Cardiac atrium fibroblast (primary cell): ENCODE measurements around the gene AFF4. TPM values are rescaled to one million over a fixed set of nuclear protein-coding genes. Genes with fewer than 3 reads are reported as not detected.

ENCODE experiments used
- total RNA-seq: library from RNA; depleted of rRNA; stranded (reverse); fragments of >200 nt; gene quantifications from 2 replicates; pipeline ENCODE4 v1.2.3, GENCODE V29; 2015

The AFF4 gene, protein sequence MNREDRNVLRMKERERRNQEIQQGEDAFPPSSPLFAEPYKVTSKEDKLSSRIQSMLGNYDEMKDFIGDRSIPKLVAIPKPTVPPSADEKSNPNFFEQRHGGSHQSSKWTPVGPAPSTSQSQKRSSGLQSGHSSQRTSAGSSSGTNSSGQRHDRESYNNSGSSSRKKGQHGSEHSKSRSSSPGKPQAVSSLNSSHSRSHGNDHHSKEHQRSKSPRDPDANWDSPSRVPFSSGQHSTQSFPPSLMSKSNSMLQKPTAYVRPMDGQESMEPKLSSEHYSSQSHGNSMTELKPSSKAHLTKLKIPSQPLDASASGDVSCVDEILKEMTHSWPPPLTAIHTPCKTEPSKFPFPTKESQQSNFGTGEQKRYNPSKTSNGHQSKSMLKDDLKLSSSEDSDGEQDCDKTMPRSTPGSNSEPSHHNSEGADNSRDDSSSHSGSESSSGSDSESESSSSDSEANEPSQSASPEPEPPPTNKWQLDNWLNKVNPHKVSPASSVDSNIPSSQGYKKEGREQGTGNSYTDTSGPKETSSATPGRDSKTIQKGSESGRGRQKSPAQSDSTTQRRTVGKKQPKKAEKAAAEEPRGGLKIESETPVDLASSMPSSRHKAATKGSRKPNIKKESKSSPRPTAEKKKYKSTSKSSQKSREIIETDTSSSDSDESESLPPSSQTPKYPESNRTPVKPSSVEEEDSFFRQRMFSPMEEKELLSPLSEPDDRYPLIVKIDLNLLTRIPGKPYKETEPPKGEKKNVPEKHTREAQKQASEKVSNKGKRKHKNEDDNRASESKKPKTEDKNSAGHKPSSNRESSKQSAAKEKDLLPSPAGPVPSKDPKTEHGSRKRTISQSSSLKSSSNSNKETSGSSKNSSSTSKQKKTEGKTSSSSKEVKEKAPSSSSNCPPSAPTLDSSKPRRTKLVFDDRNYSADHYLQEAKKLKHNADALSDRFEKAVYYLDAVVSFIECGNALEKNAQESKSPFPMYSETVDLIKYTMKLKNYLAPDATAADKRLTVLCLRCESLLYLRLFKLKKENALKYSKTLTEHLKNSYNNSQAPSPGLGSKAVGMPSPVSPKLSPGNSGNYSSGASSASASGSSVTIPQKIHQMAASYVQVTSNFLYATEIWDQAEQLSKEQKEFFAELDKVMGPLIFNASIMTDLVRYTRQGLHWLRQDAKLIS
- 28.3 and 47.8 TPM in 2 replicates for total RNA-seq

DNA sequence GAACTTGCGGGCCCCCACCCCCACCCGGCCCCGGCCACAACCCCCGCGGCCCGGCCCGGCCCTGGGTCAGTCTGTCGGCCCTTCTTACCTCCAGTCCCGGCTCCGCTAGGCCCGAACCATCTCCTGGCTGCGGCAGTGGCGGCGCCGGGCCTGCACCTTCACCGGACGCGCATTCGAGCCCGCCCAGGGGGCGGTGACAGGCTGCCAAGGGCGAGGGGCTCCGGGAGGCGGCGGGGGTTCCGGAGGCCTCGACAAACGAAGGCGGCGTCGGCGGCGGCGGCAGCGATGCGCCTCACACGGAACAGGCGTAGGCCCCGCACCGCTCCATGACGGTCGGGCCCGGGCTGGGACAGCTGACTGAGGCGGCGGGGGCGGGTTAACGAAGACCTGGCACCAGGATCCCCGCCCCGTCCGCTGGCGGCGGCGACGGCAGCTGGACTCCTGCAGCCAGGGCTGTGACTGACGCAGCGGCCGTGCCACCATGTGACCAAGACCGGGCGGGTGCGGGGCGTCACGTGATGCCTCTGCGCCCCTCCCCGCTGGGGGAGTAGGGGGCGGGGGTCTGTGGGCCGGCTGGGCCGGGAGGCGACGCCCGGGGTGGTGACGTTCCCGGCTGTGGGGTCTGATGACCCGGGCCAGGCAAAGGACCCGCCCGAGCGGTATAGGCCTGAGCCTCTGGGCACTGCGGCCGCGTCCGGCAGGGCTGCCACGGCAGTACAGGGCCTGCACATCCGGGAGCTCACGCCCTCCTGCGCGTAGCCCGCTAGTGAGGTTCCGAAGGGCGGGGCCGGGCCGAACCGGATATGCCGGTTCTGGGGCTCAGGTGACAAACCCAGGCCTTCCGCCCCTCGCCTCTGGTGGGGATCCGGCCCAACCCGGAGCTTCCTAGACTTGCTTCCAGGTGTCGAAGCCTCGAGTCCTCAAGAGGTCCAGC lies at the start of gene AFF4:
Gene AFF4, minus strand, starts transcription at position 464 of the 934 bp plus-strand sequence. CDS start 26,445 bp downstream, outside the sequence.

DNA sequence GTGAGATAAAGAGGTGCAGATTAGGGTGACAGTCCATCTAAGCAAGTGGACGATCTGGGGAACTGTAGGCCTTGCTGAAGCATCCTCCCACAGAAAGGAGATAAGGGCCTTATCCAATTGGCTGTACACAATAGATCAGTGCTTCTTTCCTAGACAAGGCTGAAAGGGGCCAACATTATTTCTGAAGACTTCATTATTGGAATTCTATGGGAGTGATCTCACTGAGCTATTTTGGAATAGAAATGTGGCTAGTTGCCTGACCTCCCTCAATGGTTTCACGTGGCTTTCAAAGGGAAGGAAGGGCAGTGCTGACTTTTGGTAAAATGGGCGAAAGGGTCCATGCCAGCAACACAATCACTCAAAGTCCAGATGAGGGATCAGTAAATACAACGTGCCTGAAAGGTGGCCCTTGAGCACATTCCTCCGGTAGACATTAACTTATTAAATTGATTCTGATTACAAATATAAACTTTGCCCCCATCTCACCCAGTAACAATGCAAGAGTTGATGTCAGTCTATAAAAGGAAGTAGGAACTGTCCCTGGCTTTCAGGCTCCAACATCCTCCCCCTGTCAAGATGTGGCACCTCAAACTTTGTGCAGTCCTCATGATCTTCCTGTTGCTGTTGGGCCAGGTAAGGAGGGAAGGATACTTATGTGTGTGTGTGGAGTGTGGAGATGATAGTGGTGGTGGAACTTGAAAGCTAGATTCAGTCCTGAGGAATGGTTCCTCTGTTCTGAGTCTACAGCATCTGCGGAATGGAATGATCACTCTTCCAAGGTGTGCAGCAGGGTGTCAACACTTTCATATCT lies 90.1 kb downstream of the AFF4 start, which contains the start of gene LEAP2:
Gene LEAP2, plus strand, starts transcription at position 550 of the 811 bp plus-strand sequence. Its CDS starts 27 bp downstream, at position 577.

DNA sequence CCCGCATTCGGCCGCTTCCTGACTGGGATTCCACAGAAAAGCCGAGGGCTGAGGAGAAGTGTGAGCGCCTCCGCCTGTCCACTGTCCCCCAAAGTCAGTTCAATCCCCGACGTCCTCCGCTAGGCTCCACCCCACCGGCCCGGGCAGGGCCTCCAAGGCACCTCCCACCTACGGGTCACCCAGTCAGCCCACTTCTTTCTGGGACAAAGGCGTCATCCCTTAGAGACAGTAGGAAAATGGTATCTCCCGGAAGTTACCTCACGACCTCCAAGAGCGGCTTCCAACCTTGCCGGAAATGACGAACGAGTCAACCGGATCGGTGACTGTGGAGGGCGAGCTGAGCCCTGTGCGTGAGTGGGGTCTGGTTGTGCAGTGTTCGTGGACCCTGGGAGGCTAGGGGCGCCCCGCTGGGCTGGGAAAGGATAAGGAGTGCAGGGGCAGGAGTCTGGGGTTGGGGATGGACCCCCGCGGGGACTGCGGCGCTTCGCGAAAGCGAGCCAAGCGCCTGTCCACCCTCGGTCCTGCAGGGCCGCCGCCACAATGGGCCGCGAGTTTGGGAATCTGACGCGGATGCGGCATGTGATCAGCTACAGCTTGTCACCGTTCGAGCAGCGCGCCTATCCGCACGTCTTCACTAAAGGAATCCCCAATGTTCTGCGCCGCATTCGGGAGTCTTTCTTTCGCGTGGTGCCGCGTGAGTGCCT lies 96.9 kb downstream of the AFF4 start, which contains the start of the genes GDF9 and UQCRQ:
Gene GDF9, minus strand, starts transcription at position 128 of the 704 bp plus-strand sequence. CDS start 1,936 bp downstream, outside the sequence.
Gene UQCRQ, plus strand, starts transcription at position 301 of the 704 bp plus-strand sequence. Its CDS starts 240 bp downstream, at position 541.

DNA sequence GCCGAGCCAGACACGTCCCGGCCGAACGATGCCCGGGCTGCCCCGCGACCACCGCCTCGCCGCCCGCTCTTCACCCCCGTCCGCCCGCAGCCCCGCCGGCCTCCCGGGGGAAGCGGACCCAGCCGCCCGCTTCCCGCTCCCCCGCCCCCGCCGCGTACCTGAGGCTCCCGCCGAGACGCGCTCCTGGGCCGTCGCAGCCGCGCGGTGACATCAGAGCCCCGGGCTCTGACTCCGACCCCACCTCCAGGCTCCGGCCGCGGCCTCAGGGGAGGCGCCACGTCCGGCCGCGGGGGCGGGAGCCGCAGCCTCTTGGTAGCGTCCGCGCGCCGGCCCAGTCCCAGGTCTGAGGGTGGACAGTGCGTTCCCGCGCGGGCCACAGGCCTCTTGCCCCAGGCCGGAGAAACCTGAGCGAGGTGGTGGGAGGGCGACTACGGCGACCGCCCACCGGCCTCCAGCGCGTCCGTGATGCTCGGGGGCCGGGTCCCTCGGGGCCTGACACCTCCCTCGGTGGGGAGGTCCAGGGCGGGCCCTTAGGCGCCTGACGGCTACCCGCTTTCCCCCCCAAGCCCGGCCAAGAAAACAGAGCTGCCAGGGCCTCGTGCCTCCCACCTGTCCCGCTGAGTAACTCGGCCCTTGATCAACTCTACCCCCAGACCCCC lies 132.9 kb downstream of the AFF4 start, which contains the start of gene SHROOM1:
Gene SHROOM1, minus strand, starts transcription at position 212 of the 659 bp plus-strand sequence. CDS start 4,507 bp downstream, outside the sequence.

Other genes starting within 250 kb of the AFF4 start
- 3.2 and 5.1 TPM in 2 replicates for gene KIF3A, start 226.1 kb downstream of the AFF4 start, total RNA-seq
- gene CCNI2, start 216.2 kb downstream of the AFF4 start, total RNA-seq: not detected in 2 replicates
- gene SEPTIN8, start 186.4 kb downstream of the AFF4 start, total RNA-seq: 26.9 and 41.5 TPM in 2 replicates
- gene SOWAHA, start 150.3 kb downstream of the AFF4 start, total RNA-seq: 0.16 TPM in 1 of 2 replicates, not detected in the other
- 5.2 and 19.1 TPM in 2 replicates for gene SHROOM1, start 133.0 kb downstream of the AFF4 start, total RNA-seq
- gene GDF9, start 97.2 kb downstream of the AFF4 start, total RNA-seq: not detected in 2 replicates
- gene UQCRQ, start 97.0 kb downstream of the AFF4 start, total RNA-seq: 149 and 159 TPM in 2 replicates
- 0.16 TPM in 1 of 2 replicates, not detected in the other for gene LEAP2, start 90.0 kb downstream of the AFF4 start, total RNA-seq
- gene ZCCHC10, start 62.9 kb upstream of the AFF4 start, total RNA-seq: 4.2 and 12.5 TPM in 2 replicates
- 69.3 and 80.7 TPM in 2 replicates for gene HSPA4, start 88.4 kb upstream of the AFF4 start, total RNA-seq